Left cardiac atrium (tissue), 4 donors: Measurements from ENCODE around the gene SERPINB6. TPM values are rescaled to one million over a fixed set of nuclear protein-coding genes. Genes with fewer than 3 reads are reported as not detected.

Experiments used
- ATAC-seq, 2 donors: fragments of 200-7000 bp; cut with Tn5 transposase; one replicate each; pipeline ENCODE4 v1.9.1; 2020; ENCODE audit warnings: mild to moderate bottlenecking in 2 of 2, moderate library complexity in 2 of 2
- DNase-seq: peaks from one replicate; pipeline ENCODE4 v3.0.0-alpha.2; 2020
- intact Hi-C, 2 donors: fragments of 100-400 bp; cut with DNase I; formaldehyde crosslinking; loops; one replicate each; pipeline versions ENCODE4 v1.14.1 to v1.15.1; 2022 to 2023
- total RNA-seq, 2 donors: library from RNA; stranded (reverse); fragmentation: NEBNext Ultra II Directional; extraction: Animal tissue kit (Norgen Biotek cat#: 25700); gene quantifications; one replicate each; pipeline ENCODE4 v1.2.1, GENCODE V29; 2021
- donor health status: DM: no; HTN: yes; CAD: no.
- donor health status: DM: no; HTN: yes; CAD: no; lungs with severe emphysema.
- donor health status: DM: yes; HTN: yes; CAD: no.
- donor health status: Dilated cardiomyopathy.

SERPINB6 gene
- total RNA-seq, 2 donors from 2014 or later, result 218 to 225 TPM

GRCh38 chr6:2964793-2965505, 6.4 kb downstream of the SERPINB6 start:
- no peak for ATAC-seq
- intact Hi-C loops, result no loop called here
- no peak for DNase-seq

GRCh38 chr6:2963756-2964155, 7.6 kb downstream of the SERPINB6 start:
- intact Hi-C loops, result no loop called here
- ATAC-seq (peak in 1 of 2 donors; percentile 42), DNase-seq (no peak)

- DNase-seq, result no peak
- intact Hi-C loops, result no loop called here
- ATAC-seq, result no peak
Measured at GRCh38 chr6:2962636-2963035, 8.7 kb downstream of the SERPINB6 start.

GRCh38 chr6:2962004-2962403, 9.4 kb downstream of the SERPINB6 start:
- intact Hi-C loops, result no loop called here
- ATAC-seq, result peak in 1 of 2 donors; percentile 39
- no peak for DNase-seq

- ATAC-seq (no peak), DNase-seq (no peak)
- intact Hi-C loops, result no loop called here
Measured at GRCh38 chr6:2961506-2961905, 9.9 kb downstream of the SERPINB6 start.

GRCh38 chr6:2960935-2961334, 10.4 kb downstream of the SERPINB6 start:
- intact Hi-C loops, result no loop called here
- ATAC-seq (no peak), DNase-seq (no peak)

GRCh38 chr6:2959909-2960719, 11.3 kb downstream of the SERPINB6 start:
- ATAC-seq (peak in 1 of 2 donors; percentile 53), DNase-seq (no peak)
- intact Hi-C loops, result no loop called here

- no peak for DNase-seq
- intact Hi-C loops, result no loop called here
- no peak for ATAC-seq
Measured at GRCh38 chr6:2958776-2959175, 12.6 kb downstream of the SERPINB6 start.

GRCh38 chr6:2958331-2958711, 13.0 kb downstream of the SERPINB6 start:
- peak; percentile 44 to 60 for ATAC-seq
- intact Hi-C loops, result no loop called here

GRCh38 chr6:2957696-2958330, 13.6 kb downstream of the SERPINB6 start:
- intact Hi-C loops, result no loop called here
- DNase-seq (peak; percentile 63), ATAC-seq (peak; percentile 62 to 78)

More at GRCh38 chr6:2958331-2958711, 13.0 kb downstream of the SERPINB6 start:
- no peak for DNase-seq

GRCh38 chr6:2956930-2957685, 14.3 kb downstream of the SERPINB6 start:
- no peak for DNase-seq
- ATAC-seq, result no peak
- intact Hi-C loops, result no loop called here

- no peak for ATAC-seq
- intact Hi-C loops, result loop anchor here in 1 of 2 donors (2.0 kb wide), 1 partner anchor 36 kb away; no protein-coding TSS in a partner anchor
- DNase-seq, result no peak
Measured at GRCh38 chr6:2953098-2953497, 18.3 kb downstream of the SERPINB6 start.

GRCh38 chr6:2952557-2953095, 18.7 kb downstream of the SERPINB6 start:
- intact Hi-C loops, result loop anchor here in 1 of 2 donors (2.0 kb wide), 1 partner anchor 36 kb away; no protein-coding TSS in a partner anchor
- DNase-seq (peak; percentile 79), ATAC-seq (peak; percentile 74 to 81)

GRCh38 chr6:2951728-2952127, 19.6 kb downstream of the SERPINB6 start:
- DNase-seq (no peak), ATAC-seq (peak; percentile 6 to 34)
- intact Hi-C loops, result loop anchor here in 1 of 2 donors (2.0 kb wide), 1 partner anchor 37 kb away; no protein-coding TSS in a partner anchor

GRCh38 chr6:2950713-2951112, 20.7 kb downstream of the SERPINB6 start:
- DNase-seq, result no peak
- intact Hi-C loops, result no loop called here
- ATAC-seq, result no peak

- ATAC-seq (peak; percentile 8 to 19), DNase-seq (no peak)
- intact Hi-C loops, result no loop called here
Measured at GRCh38 chr6:2949536-2950083, 21.8 kb downstream of the SERPINB6 start.

GRCh38 chr6:2949121-2949520, 22.2 kb downstream of the SERPINB6 start:
- peak in 1 of 2 donors; percentile 18 for ATAC-seq
- intact Hi-C loops, result no loop called here
- no peak for DNase-seq

GRCh38 chr6:2948228-2949025, 22.9 kb downstream of the SERPINB6 start:
- ATAC-seq, result no peak
- intact Hi-C loops, result no loop called here
- DNase-seq, result no peak
